ENCODE data around the gene LRRTM4.
"Not testable (repeated sequence)": the region's sequence is repeated elsewhere in the genome, so short reads cannot be mapped to it uniquely, and the experiment has no call there.

LRRTM4 gene

GRCh38 chr2:77086478-77086877 lies 435.7 kb downstream of the LRRTM4 start:
- Mint-ChIP-seq H3K4me3 (no peak overlapping the region), H3K27ac (no peak overlapping the region), H3K36me3 (no peaks in the 10 kb centered on the region), H3K27me3 (no peaks in the 10 kb centered on the region), H3K9me3 (peaks cover 14% of the 10 kb centered on the region), H3K4me1 (no peaks in the 10 kb centered on the region)
- CTCF ChIA-PET = no interaction called here
- no peak for DNase-seq

DNA sequence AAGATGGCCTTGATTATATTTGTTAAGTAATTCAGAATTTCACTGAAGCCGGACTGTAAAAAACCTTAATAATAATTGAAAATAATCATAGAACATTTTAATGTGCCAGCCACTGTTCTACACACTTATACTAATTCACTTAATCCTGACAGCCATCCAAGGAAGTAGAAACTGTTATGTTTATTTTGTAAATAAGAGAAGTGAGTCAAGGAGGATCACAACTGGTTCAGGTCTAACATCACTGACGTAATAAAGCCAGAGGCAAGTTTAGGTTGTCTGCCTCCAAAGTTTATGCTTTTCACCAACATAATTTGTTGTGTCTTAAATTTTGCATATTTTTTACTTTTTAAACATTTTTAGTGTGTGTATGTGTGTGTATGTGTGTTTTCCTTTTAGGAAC lies 436.1 kb downstream of the LRRTM4 start:
- Mint-ChIP-seq H3K27me3 (no peaks in the 10 kb centered on the region), H3K4me3 (no peak overlapping the region), H3K27ac (no peak overlapping the region), H3K4me1 (no peaks in the 10 kb centered on the region), H3K9me3 (peaks cover 13% of the 10 kb centered on the region), H3K36me3 (no peaks in the 10 kb centered on the region)
- CTCF ChIA-PET = no interaction called here
- DNase-seq = no peak

DNA sequence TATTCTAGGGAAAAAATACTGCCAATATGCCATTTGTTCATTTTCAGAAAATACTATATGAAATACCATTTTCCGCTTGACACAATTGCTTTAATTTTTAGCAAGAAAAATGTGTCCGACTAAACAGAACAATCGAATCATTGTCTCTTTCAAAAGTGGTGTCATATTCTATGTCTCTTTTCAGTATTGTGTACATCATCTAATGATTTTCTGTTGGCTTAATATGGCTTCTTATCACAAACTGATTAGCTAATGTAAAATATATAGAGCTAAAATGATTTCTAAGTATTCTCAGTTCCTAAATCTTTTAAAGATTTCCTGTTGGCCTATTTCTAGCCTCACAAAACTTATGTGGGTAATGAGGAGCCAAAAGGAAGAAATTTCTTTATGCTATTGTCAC lies 436.6 kb downstream of the LRRTM4 start:
- Mint-ChIP-seq H3K27ac (no peak overlapping the region), H3K4me1 (no peaks in the 10 kb centered on the region), H3K9me3 (peaks cover 13% of the 10 kb centered on the region), H3K4me3 (no peak overlapping the region), H3K36me3 (no peaks in the 10 kb centered on the region), H3K27me3 (no peaks in the 10 kb centered on the region)
- no peak for DNase-seq
- CTCF ChIA-PET = no interaction called here

DNA sequence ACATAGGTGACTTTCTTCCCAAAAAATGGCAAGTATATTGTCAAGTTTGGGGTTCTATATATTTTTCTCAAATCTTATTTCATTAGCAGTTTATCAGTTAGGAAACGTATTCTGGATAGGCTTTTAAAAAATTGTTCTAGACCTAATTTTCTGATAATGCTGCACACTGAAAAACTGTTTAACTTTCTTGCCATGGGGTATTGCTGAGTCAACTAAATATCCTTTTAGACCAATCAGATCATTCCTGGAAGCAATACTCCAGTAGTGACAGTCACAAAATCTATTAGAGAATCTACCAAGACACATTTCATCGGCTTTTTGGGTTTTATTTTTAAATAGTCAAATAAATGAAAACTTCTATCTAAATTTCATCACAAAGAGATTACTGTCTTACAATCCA lies 440.6 kb downstream of the LRRTM4 start:
- H3K9me3 Mint-ChIP-seq = peaks cover 6% of the 10 kb centered on the region
- H3K36me3 Mint-ChIP-seq = no peaks in the 10 kb centered on the region
- no peaks in the 10 kb centered on the region for H3K27me3 Mint-ChIP-seq
- CTCF ChIA-PET = no interaction called here
- H3K27ac Mint-ChIP-seq = no peak overlapping the region
- DNase-seq = no peak
- H3K4me3 Mint-ChIP-seq = no peak overlapping the region
- H3K4me1 Mint-ChIP-seq = no peaks in the 10 kb centered on the region

GRCh38 chr2:77064324-77064723 lies 457.9 kb downstream of the LRRTM4 start:
- H3K36me3 Mint-ChIP-seq = no peaks in the 10 kb centered on the region
- no peak for DNase-seq
- H3K27ac Mint-ChIP-seq = no peak overlapping the region
- H3K4me1 Mint-ChIP-seq = no peaks in the 10 kb centered on the region
- H3K4me3 Mint-ChIP-seq = no peak overlapping the region
- no peaks in the 10 kb centered on the region for H3K27me3 Mint-ChIP-seq
- H3K9me3 Mint-ChIP-seq = peaks cover 7% of the 10 kb centered on the region
- CTCF ChIA-PET = no interaction called here

DNA sequence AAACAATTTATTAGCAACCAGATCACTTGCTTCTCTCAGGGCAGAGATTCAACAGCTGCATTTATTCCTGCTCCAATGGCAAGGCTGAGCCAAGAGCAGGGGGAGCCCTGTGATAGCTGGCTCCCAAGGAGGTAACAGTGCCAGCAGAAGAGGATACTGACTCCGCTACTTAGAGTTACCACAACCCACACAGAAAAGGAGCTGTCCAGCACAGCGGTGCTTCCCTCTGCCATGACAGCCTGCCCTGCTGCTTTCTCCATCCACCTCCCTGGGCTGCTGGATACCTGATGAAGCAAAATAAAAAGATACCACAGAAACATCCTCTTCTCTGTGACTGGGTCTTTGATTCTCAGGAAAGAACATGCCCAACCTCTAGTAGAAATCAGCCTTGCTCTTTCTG lies 467.2 kb downstream of the LRRTM4 start:
- DNase-seq = no peak
- H3K9me3 Mint-ChIP-seq = peaks cover 11% of the 10 kb centered on the region
- no peaks in the 10 kb centered on the region for H3K27me3 Mint-ChIP-seq
- H3K36me3 Mint-ChIP-seq = no peaks in the 10 kb centered on the region
- H3K4me3 Mint-ChIP-seq = no peak overlapping the region
- no peaks in the 10 kb centered on the region for H3K4me1 Mint-ChIP-seq
- no peak overlapping the region for H3K27ac Mint-ChIP-seq
- CTCF ChIA-PET = no interaction called here

DNA sequence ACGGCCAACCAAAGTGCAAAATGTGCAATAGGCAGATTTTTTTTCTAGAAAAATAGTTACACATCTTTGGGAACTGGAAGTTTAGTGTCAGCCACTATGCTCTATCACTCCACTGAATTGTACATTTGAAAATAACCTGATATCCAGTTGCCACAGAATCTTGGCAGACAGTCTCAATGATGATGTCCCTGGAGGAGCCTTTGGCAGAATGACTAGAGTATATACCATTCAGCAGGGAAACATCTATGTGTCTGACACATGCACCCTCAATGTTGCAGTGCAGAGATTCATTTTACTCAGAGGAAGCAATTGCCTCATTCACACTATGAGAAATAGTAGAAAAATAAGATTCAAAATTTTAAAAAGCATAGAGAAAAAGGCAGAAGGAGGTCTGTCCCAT lies 475.8 kb downstream of the LRRTM4 start:
- CTCF ChIA-PET = no interaction called here
- Mint-ChIP-seq H3K4me1 (no peaks in the 10 kb centered on the region), H3K9me3 (peaks cover 5% of the 10 kb centered on the region), H3K36me3 (no peaks in the 10 kb centered on the region), H3K27me3 (no peaks in the 10 kb centered on the region), H3K4me3 (no peak overlapping the region), H3K27ac (no peak overlapping the region)
- no peak for DNase-seq

DNA sequence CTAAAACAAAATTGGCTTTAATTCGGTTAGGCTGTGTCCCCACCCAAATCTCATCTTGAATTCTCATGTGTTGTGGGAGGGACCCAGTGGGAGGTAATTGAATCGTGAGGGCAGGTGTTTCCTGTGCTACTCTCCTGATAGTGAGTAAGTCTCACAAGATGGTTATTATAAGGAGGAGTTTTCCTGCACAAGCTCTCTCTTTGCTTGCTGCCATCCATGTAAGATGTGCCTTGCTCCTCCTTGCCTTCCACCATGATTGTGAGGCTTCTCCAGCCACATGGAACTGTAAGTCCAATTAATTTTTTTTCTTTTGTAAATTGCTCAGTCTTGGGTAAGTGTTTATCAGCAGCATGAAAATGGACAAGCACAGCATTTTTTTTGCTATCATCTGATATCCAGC lies 476.7 kb downstream of the LRRTM4 start:
- H3K4me1 Mint-ChIP-seq, H3K36me3 Mint-ChIP-seq, H3K4me3 Mint-ChIP-seq, CTCF ChIA-PET, DNase-seq, H3K9me3 Mint-ChIP-seq, H3K27me3 Mint-ChIP-seq, H3K27ac Mint-ChIP-seq: not testable (repeated sequence)

GRCh38 chr2:77034445-77034844 lies 487.7 kb downstream of the LRRTM4 start:
- H3K27me3 Mint-ChIP-seq = no peaks in the 10 kb centered on the region
- H3K36me3 Mint-ChIP-seq = no peaks in the 10 kb centered on the region
- no peak overlapping the region for H3K4me3 Mint-ChIP-seq
- H3K4me1 Mint-ChIP-seq = no peaks in the 10 kb centered on the region
- CTCF ChIA-PET = no interaction called here
- H3K27ac Mint-ChIP-seq = no peak overlapping the region
- no peaks in the 10 kb centered on the region for H3K9me3 Mint-ChIP-seq
- DNase-seq = no peak

- H3K36me3 Mint-ChIP-seq, H3K9me3 Mint-ChIP-seq, H3K27me3 Mint-ChIP-seq, DNase-seq, CTCF ChIA-PET, H3K4me3 Mint-ChIP-seq, H3K27ac Mint-ChIP-seq, H3K4me1 Mint-ChIP-seq: not testable (repeated sequence)
These were observed 492.9 kb downstream of the LRRTM4 start for GRCh38 chr2:77029237-77029636.

GRCh38 chr2:77028032-77028600 lies 494.1 kb downstream of the LRRTM4 start:
- Mint-ChIP-seq H3K4me1 (no peaks in the 10 kb centered on the region), H3K9me3 (peaks cover 9% of the 10 kb centered on the region), H3K27me3 (no peaks in the 10 kb centered on the region), H3K27ac (no peak overlapping the region), H3K36me3 (no peaks in the 10 kb centered on the region), H3K4me3 (no peak overlapping the region)
- CTCF ChIA-PET = no interaction called here
- DNase-seq = no peak

GRCh38 chr2:77025714-77026113 lies 496.5 kb downstream of the LRRTM4 start:
- H3K36me3 Mint-ChIP-seq = no peaks in the 10 kb centered on the region
- H3K4me3 Mint-ChIP-seq = no peak overlapping the region
- H3K27ac Mint-ChIP-seq = no peak overlapping the region
- DNase-seq = no peak
- no peaks in the 10 kb centered on the region for H3K4me1 Mint-ChIP-seq
- CTCF ChIA-PET = no interaction called here
- H3K9me3 Mint-ChIP-seq = peaks cover 14% of the 10 kb centered on the region
- H3K27me3 Mint-ChIP-seq = no peaks in the 10 kb centered on the region

GRCh38 chr2:77021161-77021560 lies 501.0 kb downstream of the LRRTM4 start:
- no peaks in the 10 kb centered on the region for H3K36me3 Mint-ChIP-seq
- H3K4me1 Mint-ChIP-seq = no peaks in the 10 kb centered on the region
- no peak overlapping the region for H3K27ac Mint-ChIP-seq
- H3K9me3 Mint-ChIP-seq = peaks cover 10% of the 10 kb centered on the region
- no peaks in the 10 kb centered on the region for H3K27me3 Mint-ChIP-seq
- CTCF ChIA-PET = no interaction called here
- no peak for DNase-seq
- H3K4me3 Mint-ChIP-seq = no peak overlapping the region

GRCh38 chr2:77018219-77018618 lies 504.0 kb downstream of the LRRTM4 start:
- Mint-ChIP-seq H3K27ac (no peak overlapping the region), H3K36me3 (no peaks in the 10 kb centered on the region), H3K9me3 (peaks cover 8% of the 10 kb centered on the region), H3K4me1 (no peaks in the 10 kb centered on the region), H3K27me3 (no peaks in the 10 kb centered on the region), H3K4me3 (no peak overlapping the region)
- CTCF ChIA-PET = no interaction called here
- DNase-seq = no peak

DNA sequence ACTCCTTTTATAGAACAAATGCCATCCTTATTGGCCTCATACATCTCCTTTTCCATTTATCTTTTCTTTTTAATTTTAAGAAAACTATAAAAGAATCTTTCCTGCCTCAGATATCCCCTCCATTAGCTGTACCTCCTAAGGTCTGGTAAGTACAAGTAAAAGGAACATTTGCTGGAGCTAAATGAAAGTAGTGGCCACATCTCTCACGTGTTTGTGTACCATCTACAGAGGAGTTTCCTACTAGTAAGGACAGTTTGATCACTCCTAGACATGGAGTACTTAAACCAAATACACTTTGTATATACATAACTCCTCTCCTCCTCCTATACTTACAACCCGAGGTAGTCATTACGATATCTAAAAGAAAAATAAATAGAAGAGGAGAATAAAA lies 504.8 kb downstream of the LRRTM4 start:
- H3K27me3 Mint-ChIP-seq = no peaks in the 10 kb centered on the region
- H3K4me1 Mint-ChIP-seq = no peaks in the 10 kb centered on the region
- CTCF ChIA-PET = no interaction called here
- DNase-seq = no peak
- no peak overlapping the region for H3K27ac Mint-ChIP-seq
- H3K4me3 Mint-ChIP-seq = no peak overlapping the region
- peaks cover 7% of the 10 kb centered on the region for H3K9me3 Mint-ChIP-seq
- H3K36me3 Mint-ChIP-seq = no peaks in the 10 kb centered on the region
